ENCODE results near the gene NUP93. TPM values are rescaled to one million over a fixed set of nuclear protein-coding genes. Genes with fewer than 3 reads are reported as not detected.

Gene NUP93
- total and polyA plus RNA-seq, 2 donors (not counting 3 experiments of a cell fraction or from before 2014, with no cell fraction given), result 62.3 to 124 TPM

DNA sequence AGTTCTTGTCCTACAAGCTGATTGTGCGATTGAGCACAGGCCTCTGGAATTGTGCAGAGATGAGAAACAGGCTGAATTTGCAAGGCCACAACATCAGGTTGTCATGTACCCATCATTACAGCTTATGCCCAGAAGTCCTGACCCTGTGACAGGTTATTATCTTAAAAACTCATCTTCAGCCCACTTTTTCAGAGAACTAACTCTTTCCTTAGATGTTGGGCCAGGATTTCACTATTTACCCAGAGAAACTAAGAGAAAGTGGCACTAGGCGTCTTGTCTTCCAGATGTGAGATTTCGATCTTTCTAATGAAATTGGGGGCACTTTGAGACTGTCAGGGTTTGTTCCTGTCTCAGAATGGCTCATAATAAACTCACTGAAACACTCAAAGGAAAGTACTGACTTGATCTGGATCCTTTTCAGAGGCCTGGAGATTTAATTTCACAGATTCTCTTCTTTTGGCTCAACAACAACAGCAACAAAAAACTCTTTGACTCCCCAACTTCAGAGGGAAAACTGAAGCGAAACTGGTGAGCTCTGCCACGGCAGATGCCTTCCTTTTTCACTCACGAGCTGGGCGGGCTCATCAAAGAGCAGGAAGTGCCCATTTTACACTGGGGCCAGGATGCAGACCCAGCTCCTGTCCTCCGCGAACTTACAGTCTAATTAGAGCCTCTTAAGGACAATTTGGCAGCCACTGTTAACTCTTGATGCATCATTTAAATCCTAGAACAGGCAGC is 117.4 kb downstream of the NUP93 start:
- H3K79me2 ChIP-seq (ENCODE audit: control insufficient read depth, insufficient read depth, low read length), result no peaks in the 10 kb centered on the region
- peaks cover 32% of the 10 kb centered on the region for H3K4me1 ChIP-seq (ENCODE audit: control insufficient read depth, extremely low read depth, insufficient read depth, low read length)
- ChIA-PET POLR2A (no interaction called here), CTCF (interaction anchor here (1.2 to 14.8 kb wide), 3 partner anchors 8 to 51 kb away, joined by 3 to 231 read pairs (median 3); no protein-coding TSS in a partner anchor)
- dilution Hi-C loops (cut with MboI; ENCODE audit: extremely low pct_ligation_motif_present, low sequenced_read_pairs), result no loop called here
- TF ChIP-seq, protein P1, sequence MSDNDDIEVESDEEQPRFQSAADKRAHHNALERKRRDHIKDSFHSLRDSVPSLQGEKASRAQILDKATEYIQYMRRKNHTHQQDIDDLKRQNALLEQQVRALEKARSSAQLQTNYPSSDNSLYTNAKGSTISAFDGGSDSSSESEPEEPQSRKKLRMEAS (IDR thresholded peaks at IDR 0.05; ENCODE audit: insufficient read depth, insufficient read length), result no peak
- no peak for TF ChIP-seq FOS (IDR thresholded peaks at IDR 0.05; ENCODE audit: borderline replicate concordance, insufficient read depth, low read length)
- TF ChIP-seq POLR2AphosphoS5 (IDR thresholded peaks at IDR 0.05; ENCODE audit: insufficient read depth, low read depth, low read length), result no peak
- no peak for TF ChIP-seq EZH2 (IDR thresholded peaks at IDR 0.05; ENCODE audit: borderline replicate concordance, low read depth, low read length, severe bottlenecking)
- no peak for TF ChIP-seq POLR2A (IDR thresholded peaks at IDR 0.05; ENCODE audit: low read depth, low read length)
- no peak for TF ChIP-seq MYC (IDR thresholded peaks at IDR 0.05; ENCODE audit: low read depth, low read length)
- TF ChIP-seq JUN (IDR thresholded peaks at IDR 0.05; ENCODE audit: borderline replicate concordance, insufficient read depth, insufficient read length, low read depth), result no peak
- TF ChIP-seq GATA2 (IDR thresholded peaks at IDR 0.05; ENCODE audit: insufficient read depth, insufficient read length, low read depth, low read length), result no peak
- TF ChIP-seq, protein P2, sequence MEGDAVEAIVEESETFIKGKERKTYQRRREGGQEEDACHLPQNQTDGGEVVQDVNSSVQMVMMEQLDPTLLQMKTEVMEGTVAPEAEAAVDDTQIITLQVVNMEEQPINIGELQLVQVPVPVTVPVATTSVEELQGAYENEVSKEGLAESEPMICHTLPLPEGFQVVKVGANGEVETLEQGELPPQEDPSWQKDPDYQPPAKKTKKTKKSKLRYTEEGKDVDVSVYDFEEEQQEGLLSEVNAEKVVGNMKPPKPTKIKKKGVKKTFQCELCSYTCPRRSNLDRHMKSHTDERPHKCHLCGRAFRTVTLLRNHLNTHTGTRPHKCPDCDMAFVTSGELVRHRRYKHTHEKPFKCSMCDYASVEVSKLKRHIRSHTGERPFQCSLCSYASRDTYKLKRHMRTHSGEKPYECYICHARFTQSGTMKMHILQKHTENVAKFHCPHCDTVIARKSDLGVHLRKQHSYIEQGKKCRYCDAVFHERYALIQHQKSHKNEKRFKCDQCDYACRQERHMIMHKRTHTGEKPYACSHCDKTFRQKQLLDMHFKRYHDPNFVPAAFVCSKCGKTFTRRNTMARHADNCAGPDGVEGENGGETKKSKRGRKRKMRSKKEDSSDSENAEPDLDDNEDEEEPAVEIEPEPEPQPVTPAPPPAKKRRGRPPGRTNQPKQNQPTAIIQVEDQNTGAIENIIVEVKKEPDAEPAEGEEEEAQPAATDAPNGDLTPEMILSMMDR (IDR thresholded peaks at IDR 0.05; ENCODE audit: extremely low read depth in 1 of 2, insufficient read depth in 1 of 2, low read depth in 1 of 2, low read length in 2 of 2), result no peak
- DNase-seq (ENCODE audit: low read depth, low spot score) (no peak), FAIRE-seq (peak; percentile 59)
- BruUV-seq (replicated peaks), result no TSS peak
- H3K9ac ChIP-seq (replicated peaks; ENCODE audit: extremely low read depth, insufficient read depth, low read length), result no peak overlapping the region
- no peaks in the 10 kb centered on the region for H3K9me1 ChIP-seq (replicated peaks; ENCODE audit: control insufficient read depth, extremely low read depth, insufficient read depth, low read length)
- H2AFZ ChIP-seq (ENCODE audit: low read depth, low read length), result no peak overlapping the region
- H3K9me3 ChIP-seq (replicated peaks; ENCODE audit: control insufficient read depth, insufficient read depth, low read length), result no peaks in the 10 kb centered on the region
- no peak overlapping the region for H3K4me3 ChIP-seq (replicated peaks in 1 of 3; ENCODE audit: insufficient read depth in 1 of 3, low read depth in 1 of 3, low read length in 3 of 3)
- H3K4me2 ChIP-seq (ENCODE audit: insufficient read depth, low read length), result no peak overlapping the region
- intact Hi-C loops (cut with micrococcal nuclease), result no loop called here
- peaks cover 0 to 13% of the 10 kb centered on the region in 2 experiments for H3K36me3 ChIP-seq (ENCODE audit: control insufficient read depth in 2 of 2, extremely low read depth in 1 of 2, insufficient read depth in 2 of 2, low read length in 2 of 2)
- H3K27me3 ChIP-seq (ENCODE audit: control insufficient read depth in 2 of 2, insufficient read depth in 2 of 2, low read length in 2 of 2), result no peaks in the 10 kb centered on the region
- H3K27ac ChIP-seq (ENCODE audit: insufficient read depth, low read depth, low read length), result peak overlapping the region; percentile 31
- no peaks in the 10 kb centered on the region for H4K20me1 ChIP-seq (replicated peaks; ENCODE audit: control insufficient read depth, extremely low read depth, insufficient read depth, low read length)
